Measurements from ENCODE around the gene DGKB. TPM values are rescaled to one million over a fixed set of nuclear protein-coding genes. Genes with fewer than 3 reads are reported as not detected.

Gene DGKB
- total and polyA plus RNA-seq, 2 of the 8 experiments (the other 6 are each of a cell fraction or from before 2014, with no cell fraction given), result 1.9 to 2.6 TPM

- no peak overlapping the region for H2AK5ac ChIP-seq (ENCODE audit: low read depth, low read length)
- no peaks in the 10 kb centered on the region for H4K20me1 ChIP-seq (replicated peaks in 1 of 2; ENCODE audit: control insufficient read depth in 1 of 2, insufficient read depth in 2 of 2, low read length in 2 of 2)
- H3K27me3 ChIP-seq (replicated peaks in 1 of 4; ENCODE audit: control insufficient read depth in 3 of 4, extremely low read depth in 1 of 4, insufficient read depth in 3 of 4, low read length in 3 of 4), result no peaks in the 10 kb centered on the region
- H2BK5ac ChIP-seq (ENCODE audit: low read depth, low read length), result no peak overlapping the region
- no peak overlapping the region for H4K5ac ChIP-seq (ENCODE audit: insufficient read length, low read depth, low read length)
- H2BK12ac ChIP-seq (ENCODE audit: low read depth, low read length), result no peak overlapping the region
- no peak overlapping the region for H4K91ac ChIP-seq (replicated peaks; ENCODE audit: insufficient read length, low read length)
- no peaks in the 10 kb centered on the region for H3K4me1 ChIP-seq (replicated peaks in 1 of 4; ENCODE audit: control insufficient read depth in 3 of 4, insufficient read depth in 4 of 4, low read length in 3 of 4)
- H2AFZ ChIP-seq (ENCODE audit: low read length), result no peak overlapping the region
- H2BK120ac ChIP-seq (replicated peaks; ENCODE audit: low read depth, low read length), result no peak overlapping the region
- no peak overlapping the region for H2BK15ac ChIP-seq (ENCODE audit: low read length)
- no peak overlapping the region for H3K4me2 ChIP-seq (ENCODE audit: insufficient read depth in 1 of 2, low read depth in 2 of 2, low read length in 2 of 2)
- H3K4ac ChIP-seq (replicated peaks; ENCODE audit: insufficient read length, low read depth, low read length), result no peak overlapping the region
- no peak overlapping the region for H3K4me3 ChIP-seq (ENCODE audit: extremely low read depth in 1 of 4, insufficient read depth in 2 of 4, low read depth in 3 of 4, low read length in 4 of 4)
- no peak overlapping the region for H3K14ac ChIP-seq (ENCODE audit: insufficient read length)
- ChIA-PET CTCF (ENCODE audit: partially characterized antibody) (interaction anchor here (0.6 kb wide), 2 partner anchors 23 to 827 kb away, joined by 3 read pairs; no protein-coding TSS in a partner anchor), POLR2A (ENCODE audit: partially characterized antibody) (interaction anchor here (0.6 kb wide), 1 partner anchor 14 kb away, joined by 3 read pairs; no protein-coding TSS in a partner anchor)
- no peak overlapping the region for H3K9ac ChIP-seq (replicated peaks in 1 of 4; ENCODE audit: extremely low read depth in 1 of 4, low read depth in 3 of 4, low read length in 3 of 4)
- H3K23me2 ChIP-seq (ENCODE audit: low read depth, low read length), result no peaks in the 10 kb centered on the region
- no peaks in the 10 kb centered on the region for H3K79me2 ChIP-seq (ENCODE audit: control insufficient read depth in 1 of 2, insufficient read depth in 2 of 2, low read length in 2 of 2)
- no peak for DNase-seq (ENCODE audit: low read depth in 1 of 2, low spot score in 2 of 2)
- no peaks in the 10 kb centered on the region for H3K9me3 ChIP-seq (ENCODE audit: insufficient read depth in 2 of 2, low read depth in 1 of 2, low read length in 1 of 2)
- no peak overlapping the region for H2BK20ac ChIP-seq (ENCODE audit: low read length)
- H3K56ac ChIP-seq (replicated peaks; ENCODE audit: insufficient read length, low read depth, low read length), result no peak overlapping the region
- H3K23ac ChIP-seq (ENCODE audit: insufficient read length), result no peak overlapping the region
- H3K79me1 ChIP-seq (ENCODE audit: low read depth, low read length), result no peaks in the 10 kb centered on the region
- no peak for FAIRE-seq
- no peak overlapping the region for H3K18ac ChIP-seq (ENCODE audit: extremely low read depth, low read length)
- TF ChIP-seq SRF (IDR thresholded peaks at IDR 0.05; ENCODE audit: low read depth, low read length), result no peak
- H3K36me3 ChIP-seq (ENCODE audit: control insufficient read depth in 2 of 4, insufficient read depth in 4 of 4, low read length in 3 of 4), result no peaks in the 10 kb centered on the region
- 73% methylated on average over 2 of the region's 2 CpGs; no CpG with 5 or more reads in 1 of the 2 experiments for WGBS, 2 experiments (ENCODE audit: extremely low coverage in 1 of 2, insufficient coverage in 1 of 2, insufficient read length in 1 of 2, insufficient replicate concordance in 2 of 2, low coverage in 1 of 2, low lambda C conversion rate in 2 of 2, missing lambda C conversion rate in 1 of 2)
- no peak overlapping the region for H4K8ac ChIP-seq (ENCODE audit: extremely low read depth, insufficient read depth, low read length)
- no peak overlapping the region for H3K27ac ChIP-seq (ENCODE audit: low read depth, low read length)
Observed at GRCh38 chr7:14403587-14403986, 499.0 kb downstream of the DGKB start.

Data from H1 (cell line).